GM18519 (cell line): ENCODE data around the gene OR10AG1.

Source experiments
- ATAC-seq: cut with Tn5 transposase; IDR thresholded peaks from one replicate; pipeline ENCODE4 v1.9.1; 2021; ENCODE audit warnings: mild to moderate bottlenecking, moderate library complexity; ENCODE audit not compliant: unreplicated experiment, low FRiP score

The OR10AG1 gene

GRCh38 chr11:55969845-55970244, at the start of gene OR10AG1:
OR10AG1 (minus strand) TSS chr11:55969945; CDS start chr11:55969907, 38 bp downstream.
- ATAC-seq = no peak

- no peak for ATAC-seq
These were observed 44.1 kb upstream of the OR10AG1 start for GRCh38 chr11:56013805-56014204.

GRCh38 chr11:56010716-56011115, 41.0 kb upstream of the OR10AG1 start:
- ATAC-seq = no peak

GRCh38 chr11:55994525-55994924, 24.8 kb upstream of the OR10AG1 start, which contains the start of gene OR5F1:
OR5F1 (minus strand) TSS chr11:55994625; CDS start chr11:55994625, 0 bp downstream.
- no peak for ATAC-seq

GRCh38 chr11:55970935-55971334, 1.2 kb upstream of the OR10AG1 start:
- ATAC-seq = no peak

GRCh38 chr11:55967914-55968313, 1.8 kb downstream of the OR10AG1 start:
- no peak for ATAC-seq

- ATAC-seq = no peak
These were observed 3.4 kb downstream of the OR10AG1 start for GRCh38 chr11:55966391-55966790.

GRCh38 chr11:55956521-55956920, 13.2 kb downstream of the OR10AG1 start:
- no peak for ATAC-seq

GRCh38 chr11:55949330-55949729, 20.4 kb downstream of the OR10AG1 start:
- ATAC-seq = no peak

- ATAC-seq = no peak
These were observed 26.9 kb downstream of the OR10AG1 start for GRCh38 chr11:55942785-55943392.

- ATAC-seq = no peak
These were observed 33.4 kb downstream of the OR10AG1 start, which contains the start of gene OR5I1 for GRCh38 chr11:55936300-55936699. OR5I1 (minus strand) TSS chr11:55936400; CDS start chr11:55936400, 0 bp downstream.

- ATAC-seq = no peak
These were observed 49.2 kb downstream of the OR10AG1 start for GRCh38 chr11:55920537-55920936.
